KBM-7 (cell line): ENCODE results near the gene NPFF.

Experiments used
- DNase-seq: peaks from one replicate; pipeline ENCODE4 v3.0.0-alpha.2; 2015
- in situ Hi-C: fragments of 300-500 bp; cut with MboI; formaldehyde crosslinking; loops from 2 replicates; pipeline ENCODE4 v1.14.3; 2020; ENCODE audit warnings: low sequenced_read_pairs, low pct_unique_long_range_greater_than_20kb, mixed read lengths

NPFF gene

DNA sequence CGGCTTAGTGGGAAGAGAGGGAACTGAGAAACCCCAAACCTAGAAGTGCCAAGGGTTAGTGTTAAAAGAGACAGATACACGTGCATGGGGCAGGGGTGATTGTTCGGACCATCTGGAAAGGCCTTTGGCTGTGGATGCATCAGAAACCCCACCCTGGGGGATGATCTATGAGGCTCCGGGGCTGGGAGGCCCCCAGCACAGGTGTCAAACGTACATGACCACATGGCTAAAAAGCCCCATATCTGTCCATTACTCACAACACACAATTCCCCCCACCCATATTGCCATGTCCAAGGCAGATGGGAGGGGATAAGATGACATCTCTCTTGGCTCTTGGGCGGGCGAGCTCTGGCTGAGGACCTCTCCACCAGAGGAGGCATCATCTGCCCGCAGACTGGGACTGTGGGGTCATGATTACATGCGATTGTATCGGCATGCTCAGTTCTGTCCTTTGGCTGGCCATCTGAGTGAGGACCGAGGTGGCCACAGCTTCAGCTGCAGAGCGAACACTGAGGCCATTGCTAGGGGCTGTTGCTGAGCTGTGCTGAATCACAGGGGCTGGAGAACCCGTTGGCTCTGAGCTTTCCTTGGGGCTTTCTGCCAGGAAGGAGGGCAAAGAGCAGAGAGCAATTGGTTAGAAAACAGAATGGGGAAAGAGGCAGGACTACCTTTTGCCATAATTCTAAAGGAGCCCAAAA lies 9.6 kb upstream of the NPFF start:
- no peak for DNase-seq
- in situ Hi-C loops: no loop called here

DNA sequence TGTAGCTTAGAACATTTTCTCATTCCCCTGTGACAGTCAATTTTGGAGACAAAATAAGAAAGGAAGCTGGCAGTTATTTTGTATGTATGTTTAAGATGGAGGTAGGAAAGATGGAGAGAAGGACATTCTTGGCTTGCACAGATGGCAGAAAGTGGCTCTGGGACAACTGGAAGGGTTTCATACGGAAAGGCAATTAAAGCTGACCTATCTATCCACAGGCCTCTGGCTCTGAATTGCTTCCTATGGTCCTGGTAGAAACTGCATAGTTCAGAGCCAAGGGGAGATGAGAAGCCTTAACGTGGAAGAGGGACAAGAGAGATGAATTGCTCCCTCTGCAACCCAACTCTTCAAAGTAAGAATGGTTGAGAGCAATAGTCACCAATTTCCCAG lies 8.0 kb upstream of the NPFF start:
- DNase-seq: no peak
- in situ Hi-C loops: no loop called here

DNA sequence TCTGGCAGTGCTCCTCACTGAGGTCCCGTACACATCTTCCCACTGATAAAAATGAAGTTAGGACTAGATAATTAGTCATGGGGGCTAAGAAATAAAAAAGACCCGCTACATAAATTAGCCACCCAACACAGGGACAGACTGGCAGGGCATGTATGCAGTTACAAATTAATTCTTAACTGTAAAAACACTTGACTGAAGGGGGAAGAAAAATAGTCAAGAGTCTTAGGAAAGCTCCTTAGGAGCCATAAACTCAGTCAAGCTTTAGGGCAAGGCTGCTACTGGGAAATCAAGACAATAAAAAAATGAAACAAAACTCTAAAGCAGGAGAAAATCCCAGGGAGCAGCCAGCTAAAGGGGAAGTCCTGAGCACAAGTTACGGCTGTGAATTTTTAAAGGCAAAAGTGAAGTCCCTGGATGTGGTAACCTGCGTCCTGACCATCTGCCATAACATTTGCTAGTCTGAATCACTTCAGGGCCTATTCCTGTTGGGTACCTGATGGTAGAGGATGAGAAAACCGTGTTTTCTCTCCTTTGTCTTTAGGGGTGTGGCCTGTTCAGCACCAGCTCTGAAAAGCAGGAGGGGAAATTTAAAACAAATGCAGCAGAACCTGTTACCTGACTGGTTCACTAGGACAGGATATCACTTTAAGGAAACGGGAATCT lies 7.5 kb upstream of the NPFF start:
- in situ Hi-C loops: no loop called here
- DNase-seq: no peak

DNA sequence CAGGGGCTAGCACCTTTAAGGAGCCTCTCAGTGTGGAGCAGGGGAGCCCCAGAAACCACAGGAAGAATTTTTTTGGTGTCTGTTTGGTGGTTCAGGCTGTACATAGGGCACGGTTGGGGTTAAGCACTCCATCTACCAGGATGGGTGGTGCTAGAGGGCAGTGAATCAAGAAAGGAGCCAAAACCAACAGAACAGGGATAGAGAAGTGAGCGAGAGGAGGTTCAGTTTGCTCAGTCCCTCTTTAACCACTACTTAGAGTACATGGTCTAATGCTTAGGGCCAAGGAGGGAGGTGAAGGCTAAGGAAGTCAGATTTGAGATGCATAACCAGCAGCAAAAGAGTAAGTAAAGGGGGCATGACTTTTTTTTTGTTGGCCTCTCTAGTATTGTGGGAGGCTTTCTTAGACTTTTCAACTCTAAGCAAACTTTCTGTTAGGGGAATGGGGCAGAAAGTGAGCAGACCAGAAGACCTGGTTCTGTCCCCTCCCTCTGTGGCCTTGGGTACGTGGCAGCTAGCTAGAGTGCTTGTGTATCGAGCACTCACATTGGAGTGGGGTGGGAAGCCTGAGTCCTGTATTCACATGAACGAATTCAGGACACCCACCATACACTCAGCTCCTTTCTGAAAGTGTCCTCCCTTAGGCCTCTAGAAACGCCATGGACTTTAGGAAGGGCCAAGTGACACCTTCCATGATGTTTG lies 6.6 kb upstream of the NPFF start:
- in situ Hi-C loops: no loop called here
- DNase-seq: no peak

DNA sequence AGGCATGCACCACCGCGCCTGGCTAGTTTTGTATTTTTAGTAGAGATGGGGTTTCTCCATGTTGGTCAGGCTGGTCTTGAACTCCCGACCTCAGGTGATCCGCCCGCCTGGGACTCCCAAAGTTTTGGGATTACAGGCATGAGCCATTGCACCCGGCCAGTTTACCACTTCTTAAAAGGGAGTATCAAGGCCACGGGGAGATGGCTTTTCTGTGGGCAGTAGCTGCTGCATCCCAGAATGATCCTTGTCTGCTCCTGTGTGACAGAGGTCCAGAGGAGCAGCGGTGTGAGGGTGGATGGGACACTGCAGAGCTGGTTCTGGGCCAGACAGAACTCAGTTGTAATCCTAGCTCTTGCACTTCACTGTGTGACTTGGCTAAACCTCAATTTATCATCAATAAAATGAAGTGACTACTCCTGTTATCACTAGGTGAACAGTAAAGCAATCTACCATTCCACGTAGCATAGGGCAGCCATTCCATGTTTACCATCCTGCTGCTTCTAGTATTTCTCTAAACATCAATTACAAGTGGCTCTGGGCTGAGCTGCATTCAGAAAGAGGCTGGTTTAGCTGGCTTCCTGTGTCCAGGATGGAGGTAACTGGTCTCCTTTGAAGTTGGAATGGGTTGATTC lies 3.0 kb upstream of the NPFF start:
- in situ Hi-C loops: no loop called here
- no peak for DNase-seq

DNA sequence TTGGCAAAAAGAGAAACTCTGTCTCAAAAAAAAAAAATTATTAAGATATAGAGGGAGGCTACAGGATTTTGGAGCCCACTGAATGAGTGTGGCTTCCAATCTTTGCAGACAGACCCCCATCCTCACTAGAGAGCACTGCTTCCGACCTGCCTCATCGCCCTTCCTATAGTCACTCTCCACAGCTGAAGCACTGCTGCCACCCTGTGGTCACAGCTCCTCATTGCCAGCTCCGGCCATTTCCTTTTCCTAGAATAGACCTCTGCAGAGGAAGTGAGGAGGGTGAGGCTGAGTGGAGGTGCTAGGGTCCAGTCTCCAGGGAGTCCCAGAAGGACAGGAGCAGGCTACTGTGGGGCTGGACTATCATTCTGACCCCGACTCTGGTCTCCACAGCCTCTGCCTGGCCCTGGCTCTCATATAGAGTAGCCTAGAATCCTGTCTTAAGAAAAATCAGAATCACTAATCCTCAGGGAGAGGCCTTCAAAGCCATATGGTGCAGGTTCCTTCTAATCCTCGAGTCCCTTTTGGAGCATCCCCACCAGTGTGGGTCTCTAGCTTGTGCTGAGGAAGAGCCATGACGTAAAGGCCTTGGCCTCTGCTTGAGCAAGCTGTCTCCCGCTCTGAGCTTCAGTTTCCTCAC lies 1.4 kb upstream of the NPFF start:
- DNase-seq: peak; percentile 95
- in situ Hi-C loops: no loop called here

DNA sequence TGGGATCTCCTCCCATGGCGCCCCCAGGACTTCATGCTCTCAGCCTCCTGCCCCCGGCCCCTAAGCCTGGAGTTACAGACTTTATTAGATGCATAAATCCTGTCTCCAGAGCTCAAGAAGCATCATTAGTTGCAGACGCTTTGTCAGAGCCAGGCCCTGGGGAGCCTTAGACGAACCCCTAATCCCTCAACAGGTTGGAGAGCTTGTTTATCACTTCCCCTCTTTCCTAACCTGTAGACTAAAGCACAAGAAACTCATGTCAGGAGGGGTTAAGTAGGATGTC lies 260 bp upstream of the NPFF start:
- no peak for DNase-seq
- in situ Hi-C loops: no loop called here

DNA sequence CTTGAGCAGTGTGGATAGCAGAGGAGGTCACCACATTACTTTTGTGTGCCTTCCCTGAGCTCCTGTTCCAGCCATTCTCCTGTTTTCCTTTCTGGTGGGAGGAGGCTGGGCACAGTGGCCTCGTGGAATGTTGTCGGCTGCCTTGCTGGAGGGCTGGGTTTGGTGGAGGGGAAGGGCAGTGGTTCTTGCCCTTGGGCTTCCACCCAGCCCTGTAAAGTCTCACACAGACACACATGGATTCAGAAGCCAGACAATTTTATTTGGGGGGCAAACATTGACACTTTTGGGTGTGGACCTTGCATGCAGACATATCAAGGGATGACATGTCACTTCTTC lies 866 bp downstream of the NPFF start:
- in situ Hi-C loops: no loop called here

DNA sequence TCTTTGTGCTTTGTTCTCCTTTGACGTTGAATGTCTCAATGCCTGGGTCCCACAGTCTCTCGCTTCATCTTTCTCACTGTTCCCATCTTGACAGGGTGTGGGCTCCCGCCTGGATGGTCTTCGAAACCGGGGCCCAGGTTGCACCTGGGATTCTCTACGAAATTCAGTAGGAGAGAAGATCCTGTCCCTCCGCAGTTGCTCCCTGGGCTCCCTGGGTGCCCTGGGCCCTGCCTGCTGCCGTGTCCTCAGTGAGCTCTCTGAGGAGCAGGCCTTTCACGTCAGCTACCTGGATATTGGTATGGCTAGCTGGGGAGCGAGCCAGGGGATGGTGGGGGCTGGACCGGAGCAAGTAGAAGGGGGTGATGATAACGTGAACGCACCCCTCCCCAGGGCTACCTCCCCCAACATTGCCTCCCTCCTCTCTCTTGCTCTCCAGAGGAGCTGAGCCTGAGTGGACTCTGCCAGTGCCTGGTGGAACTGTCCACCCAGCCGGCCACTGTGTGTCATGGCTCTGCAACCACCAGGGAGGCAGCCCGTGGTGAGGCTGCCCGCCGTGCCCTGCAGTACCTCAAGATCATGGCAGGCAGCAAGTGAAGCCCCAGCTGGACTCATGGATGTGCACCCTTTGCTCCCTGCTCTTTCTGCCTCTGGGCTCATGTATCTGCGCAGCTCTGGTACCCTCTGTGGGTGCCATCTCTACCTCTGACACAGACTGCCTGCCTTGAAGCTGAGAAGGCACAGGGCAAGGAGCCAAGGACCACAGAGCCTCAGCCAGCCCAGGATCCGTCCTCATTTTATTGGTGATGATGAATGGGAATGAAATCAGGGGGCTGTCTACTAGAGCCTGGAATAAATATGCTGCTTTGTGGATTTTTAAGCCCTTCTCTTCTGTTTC lies 1.5 kb downstream of the NPFF start:
- in situ Hi-C loops: no loop called here

More for the DNA sequence above, 866 bp downstream of the NPFF start:
- no peak for DNase-seq

DNA sequence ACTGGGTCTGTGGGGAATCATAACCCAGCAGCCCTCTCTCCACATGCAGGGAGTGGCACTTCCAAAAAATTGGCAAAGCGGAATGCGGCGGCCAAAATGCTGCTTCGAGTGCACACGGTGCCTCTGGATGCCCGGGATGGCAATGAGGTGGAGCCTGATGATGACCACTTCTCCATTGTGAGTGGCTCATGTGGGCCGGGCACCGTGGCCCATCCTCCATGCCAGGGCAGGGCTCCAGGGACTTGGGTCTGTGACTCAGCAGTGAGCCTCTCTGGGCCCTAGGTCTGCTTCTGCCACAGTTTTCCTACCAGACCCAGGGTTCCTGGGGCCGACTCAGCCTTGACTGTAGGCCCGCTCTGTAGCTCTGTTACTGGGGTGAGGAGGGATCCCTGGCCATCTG lies 2.2 kb downstream of the NPFF start:
- DNase-seq: no peak
- in situ Hi-C loops: no loop called here

More for the DNA sequence above, 1.5 kb downstream of the NPFF start:
- no peak for DNase-seq

DNA sequence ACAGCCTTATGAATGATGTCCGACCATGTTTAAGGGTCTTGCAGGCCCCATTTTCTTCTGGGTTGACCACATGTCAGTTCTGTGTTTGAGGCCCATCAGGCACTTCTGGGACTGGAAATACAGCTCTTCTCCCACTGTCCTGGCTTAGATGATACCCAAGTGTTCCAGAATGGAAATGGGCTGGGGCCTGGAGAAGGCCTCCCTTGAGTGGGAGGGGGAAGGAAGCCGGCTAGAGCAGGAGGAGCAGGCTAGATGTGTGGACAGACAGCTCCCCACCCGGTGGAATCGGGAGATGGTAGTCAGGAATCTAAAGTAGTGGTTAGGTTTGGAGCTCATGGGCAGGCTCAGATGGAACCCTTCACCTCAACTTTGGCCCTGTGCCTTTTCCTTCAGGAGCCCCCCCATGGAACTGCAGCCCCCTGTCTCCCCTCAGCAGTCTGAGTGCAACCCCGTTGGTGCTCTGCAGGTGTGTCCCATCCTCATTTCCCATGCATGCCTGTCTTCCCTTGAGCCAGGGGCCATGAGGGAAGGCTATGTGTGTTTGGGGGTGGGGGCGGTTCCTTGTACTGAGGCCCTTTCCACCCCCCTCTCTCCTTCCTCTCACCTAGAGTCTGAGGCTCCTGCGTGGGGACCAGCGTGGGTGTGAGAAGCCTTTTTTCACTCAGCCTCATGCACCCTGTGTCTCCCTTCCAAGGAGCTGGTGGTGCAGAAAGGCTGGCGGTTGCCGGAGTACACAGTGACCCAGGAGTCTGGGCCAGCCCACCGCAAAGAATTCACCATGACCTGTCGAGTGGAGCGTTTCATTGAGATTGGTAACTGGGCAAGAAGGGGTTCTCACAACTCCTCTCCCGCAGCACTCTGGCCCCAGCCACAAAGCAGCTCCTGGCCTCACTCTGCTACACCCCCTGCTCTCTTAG lies 3.0 kb downstream of the NPFF start:
- in situ Hi-C loops: no loop called here
- DNase-seq: no peak

DNA sequence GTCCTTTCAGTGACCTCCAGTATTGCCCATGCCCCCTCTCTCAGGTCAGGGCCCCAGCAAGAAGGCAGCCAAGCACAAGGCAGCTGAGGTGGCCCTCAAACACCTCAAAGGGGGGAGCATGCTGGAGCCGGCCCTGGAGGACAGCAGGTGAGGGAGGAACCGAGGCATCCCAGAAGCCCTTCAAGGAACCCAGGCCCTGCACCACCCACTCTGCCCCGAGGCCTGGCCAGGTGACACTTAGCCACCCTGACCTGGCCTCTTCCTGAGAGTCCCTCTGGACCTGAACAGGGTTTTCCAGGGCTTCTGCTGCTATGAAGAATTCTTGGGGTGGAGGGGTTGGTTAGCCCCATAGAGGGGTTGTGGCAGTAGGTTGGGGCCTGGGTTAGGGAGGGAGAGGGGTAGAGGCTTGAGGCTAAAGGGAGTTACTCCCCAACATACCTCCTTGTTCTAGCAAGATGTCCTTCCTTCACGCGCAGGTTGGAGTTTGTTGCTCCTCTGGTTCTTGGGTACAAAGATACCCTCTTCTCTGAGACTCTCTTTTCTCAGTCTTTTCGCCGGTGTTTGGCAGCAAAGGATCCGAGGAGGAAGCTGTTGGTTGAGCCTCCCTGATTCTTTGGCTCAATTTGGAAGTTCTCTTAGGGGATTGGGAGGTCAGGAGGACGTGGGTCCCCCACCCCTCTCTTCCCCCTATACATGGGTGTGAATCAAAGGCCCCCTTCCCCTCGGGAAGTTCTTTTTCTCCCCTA lies 4.1 kb downstream of the NPFF start:
- no peak for DNase-seq
- in situ Hi-C loops: no loop called here

DNA sequence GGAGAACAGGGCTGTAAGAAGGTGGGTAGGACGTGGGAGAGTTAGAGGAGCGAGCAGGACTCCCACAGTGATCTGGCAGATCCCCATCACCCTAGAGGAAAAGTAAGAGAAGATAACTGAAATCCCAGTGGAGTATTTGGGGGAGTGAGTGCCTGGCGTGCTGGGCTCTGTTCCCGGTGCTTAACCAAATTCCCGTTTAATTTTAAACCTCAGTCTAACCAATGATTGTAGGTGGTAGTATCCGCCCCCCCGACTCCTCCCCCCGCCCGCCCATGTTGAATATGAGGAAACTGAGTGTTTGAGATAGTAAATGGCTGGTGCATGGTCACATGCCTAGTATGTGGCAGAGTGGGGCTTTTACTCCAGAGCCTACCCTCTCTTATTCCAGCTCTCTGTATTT lies 5.0 kb downstream of the NPFF start:
- in situ Hi-C loops: no loop called here
- DNase-seq: no peak

DNA sequence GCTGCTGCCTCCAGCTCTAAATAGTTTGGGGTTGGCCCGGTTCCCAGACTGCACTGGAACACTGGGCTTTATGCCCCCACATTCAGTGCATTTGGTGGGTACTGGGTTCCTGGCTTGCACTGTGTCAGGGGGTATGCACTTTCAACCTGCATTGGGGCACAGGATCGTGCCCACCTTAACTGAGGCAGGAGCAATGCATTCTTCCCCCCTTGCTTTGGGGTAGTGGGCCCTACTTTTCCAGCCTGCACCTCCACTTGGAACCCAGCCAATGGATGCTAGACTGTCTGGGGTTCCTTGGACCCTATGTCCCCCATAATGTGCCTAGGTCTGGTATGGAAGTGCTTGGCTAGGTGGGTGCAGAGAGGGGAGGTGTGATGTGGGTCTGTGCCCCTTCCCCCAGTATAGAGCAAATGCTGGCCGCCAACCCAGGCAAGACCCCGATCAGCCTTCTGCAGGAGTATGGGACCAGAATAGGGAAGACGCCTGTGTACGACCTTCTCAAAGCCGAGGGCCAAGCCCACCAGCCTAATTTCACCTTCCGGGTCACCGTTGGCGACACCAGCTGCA lies 5.6 kb downstream of the NPFF start:
- in situ Hi-C loops: no loop called here
- DNase-seq: no peak

DNA sequence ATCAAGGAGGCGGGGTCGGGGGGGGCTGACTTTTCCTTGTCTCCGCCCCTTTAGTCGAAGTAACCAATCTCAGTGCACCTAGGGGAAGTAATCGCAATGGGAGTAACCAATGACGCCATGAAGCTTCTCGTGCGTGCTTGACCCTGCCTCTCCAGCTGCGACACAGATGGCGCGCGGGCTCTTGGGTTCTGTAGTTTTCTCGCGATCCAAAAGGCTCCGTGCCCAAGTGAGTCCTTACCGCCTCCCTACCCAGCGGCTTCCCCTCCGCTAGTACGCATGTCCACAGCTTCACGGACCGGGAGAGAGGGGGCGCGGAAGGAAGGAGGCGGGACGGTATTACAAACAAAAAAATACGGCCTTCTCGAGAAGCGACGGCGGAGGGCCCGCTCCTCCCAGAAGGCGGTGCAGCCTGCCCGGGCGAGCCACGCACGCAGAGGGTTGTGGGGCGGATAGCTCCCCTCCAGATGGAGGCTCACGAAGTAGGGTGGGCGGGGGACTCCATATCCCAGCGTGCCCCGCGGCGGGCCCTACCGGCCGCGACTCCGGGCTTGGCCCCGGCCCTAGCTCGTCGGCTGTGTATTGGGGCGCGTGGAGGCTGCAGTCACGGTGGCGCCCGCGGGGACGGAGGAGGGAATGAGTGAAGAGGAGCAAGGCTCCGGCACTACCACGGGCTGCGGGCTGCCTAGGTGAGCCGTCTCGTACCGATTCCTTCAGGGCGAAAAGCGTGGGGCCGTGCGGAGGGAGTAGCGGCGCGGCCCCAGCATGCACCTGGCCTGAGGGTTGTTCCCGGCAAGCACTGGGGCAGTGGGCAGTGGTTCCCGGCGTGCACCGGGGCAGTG lies 6.3 kb downstream of the NPFF start, which contains the start of gene TARBP2:
TARBP2 (plus strand) TSS at position 508 of the 839 bp plus-strand sequence; CDS start at position 634, 126 bp downstream.
- in situ Hi-C loops: no loop called here
- DNase-seq: peak; percentile 100

DNA sequence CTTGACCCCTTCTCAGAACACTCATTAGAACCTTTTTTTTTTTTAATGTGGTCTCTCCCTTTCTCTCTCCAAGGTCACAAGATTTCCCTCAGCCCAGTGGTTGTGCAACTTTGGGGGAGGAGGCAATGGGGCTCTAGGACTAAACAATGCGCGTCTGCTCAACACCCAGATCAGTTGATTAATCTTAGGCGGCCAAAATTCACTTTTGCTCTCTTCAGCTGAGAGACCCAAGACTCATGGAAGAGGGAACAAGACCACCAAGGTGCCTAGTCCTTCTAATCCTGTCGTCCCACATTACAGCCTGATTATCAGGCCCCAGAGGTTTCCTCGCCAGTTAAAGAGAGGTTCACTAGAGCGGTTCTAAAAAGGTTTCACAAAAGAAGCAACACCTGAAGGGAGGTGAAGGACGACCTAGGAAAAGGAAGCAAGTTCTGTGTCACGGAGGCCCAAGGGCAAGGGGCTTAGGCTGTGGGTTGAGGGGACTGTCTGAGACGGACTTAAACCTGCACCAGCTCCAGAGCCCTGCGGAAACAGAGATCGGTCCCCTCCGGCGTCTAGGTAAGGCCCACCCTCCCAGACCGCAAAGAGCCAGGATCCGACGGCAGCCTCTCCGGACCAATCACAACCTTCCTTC lies 7.0 kb downstream of the NPFF start:
- in situ Hi-C loops: no loop called here
- DNase-seq: no peak
